ENCODE results near the gene CSNK1E. TPM values are rescaled to one million over a fixed set of nuclear protein-coding genes. Genes with fewer than 3 reads are reported as not detected.

CSNK1E gene
- total and polyA plus RNA-seq, 2 of the 4 experiments (the other 2 are of a cell fraction): 116 to 276 TPM

DNA sequence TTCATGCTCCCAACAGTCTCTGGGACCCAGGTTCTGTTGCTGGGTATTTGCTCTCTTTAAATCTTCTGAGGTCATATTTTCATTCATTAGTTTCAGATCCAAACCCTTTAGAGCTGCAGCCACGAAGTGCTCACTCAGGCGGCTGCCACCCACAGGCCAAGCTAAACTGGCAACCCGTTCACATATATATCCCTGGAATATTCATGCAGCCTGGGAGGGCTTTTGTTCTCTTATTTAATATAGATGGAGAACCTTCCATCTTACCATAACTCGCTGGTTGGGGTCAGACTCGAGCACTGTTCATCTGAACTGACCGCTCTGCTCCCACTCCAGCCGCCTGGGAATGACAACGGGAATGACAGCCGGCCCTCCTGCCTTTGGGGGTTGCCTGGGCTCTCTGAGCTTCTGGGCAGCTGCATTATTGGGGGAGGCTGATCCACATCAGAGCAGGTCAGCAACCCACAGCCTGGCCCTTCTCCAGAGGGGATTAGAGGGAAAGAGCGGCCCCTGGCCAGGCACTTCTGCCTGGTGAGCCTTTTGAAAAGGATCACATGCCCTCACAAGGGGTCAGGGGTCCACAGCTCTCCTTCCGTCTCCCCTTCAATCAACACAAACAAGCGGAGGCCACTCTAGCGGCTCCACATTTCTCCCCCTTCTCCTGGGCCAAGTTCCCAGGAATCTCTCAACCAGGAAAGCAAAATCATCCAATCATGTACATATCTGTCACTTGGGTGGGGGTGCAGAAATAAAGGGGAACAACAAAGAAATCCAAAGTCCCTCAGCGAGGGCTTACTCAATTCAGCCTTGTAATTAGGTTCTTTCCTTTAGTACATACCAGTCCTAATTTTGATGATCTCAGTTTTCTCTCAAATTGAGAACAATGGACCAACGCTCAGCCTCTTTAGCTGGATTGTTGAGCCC is 56.2 kb downstream of the CSNK1E start:
- Histone ChIP-seq H3K4me3 (ENCODE audit: insufficient read depth, low read depth, low read length) (no peak overlapping the region), H3K79me1 (ENCODE audit: low read depth in 1 of 2, low read length in 2 of 2) (peaks cover 12 to 94% of the 10 kb centered on the region in 2 experiments), H3K9me1 (ENCODE audit: insufficient read depth, low read length) (peaks cover 48% of the 10 kb centered on the region), H3K56ac (ENCODE audit: extremely low read depth, insufficient read depth, low read length) (no peak overlapping the region), H3K18ac (ENCODE audit: low read depth, low read length) (no peak overlapping the region), H4K20me1 (ENCODE audit: insufficient read depth, low read length) (peaks cover 91% of the 10 kb centered on the region), H2AK5ac (ENCODE audit: low read depth, low read length) (peak overlapping the region; percentile 73), H2BK20ac (ENCODE audit: low read depth, low read length) (no peak overlapping the region), H3K4me1 (ENCODE audit: control insufficient read depth, insufficient read depth, low read length) (peaks cover 28% of the 10 kb centered on the region), H4K91ac (ENCODE audit: insufficient read depth, low read depth, low read length) (peak overlapping the region; percentile 15; the same call in 1 of the 2 replicates), H3K23ac (ENCODE audit: low read depth, low read length) (peak overlapping the region; percentile 87), H3K9me3 (ENCODE audit: control insufficient read depth, insufficient read depth, low read length) (no peaks in the 10 kb centered on the region), H3K27ac (ENCODE audit: insufficient read depth, low read length) (peak overlapping the region; percentile 2; the same call in 1 of the 2 replicates), H3K4ac (ENCODE audit: low read depth, low read length) (peak overlapping the region; percentile 66), H3K9ac (ENCODE audit: low read depth, low read length) (0 out of 2 replicates have a peak overlapping the region, but pooled peaks have one; percentile 2), H2AFZ (replicated peaks; ENCODE audit: low read length, poor library complexity) (no peak overlapping the region), H2AK9ac (replicated peaks; ENCODE audit: low read depth, low read length, poor library complexity) (peak overlapping the region; percentile 87), H2BK5ac (ENCODE audit: low read depth, low read length, poor library complexity, severe bottlenecking) (no peak overlapping the region), H3K14ac (replicated peaks; ENCODE audit: low read depth, low read length) (no peak overlapping the region), H3K36me3 (ENCODE audit: control insufficient read depth, insufficient read depth, low read length) (peaks cover 6% of the 10 kb centered on the region), H2BK15ac (ENCODE audit: low read depth, low read length) (no peak overlapping the region), H2BK120ac (ENCODE audit: low read depth, low read length) (no peak overlapping the region; the same call in 1 of the 2 replicates), H4K5ac (ENCODE audit: low read depth, low read length) (no peak overlapping the region), H3K4me2 (ENCODE audit: low read depth, low read length) (peak overlapping the region; percentile 28; the same call in 1 of the 2 replicates), H3K27me3 (ENCODE audit: control insufficient read depth, insufficient read depth, low read length) (no peaks in the 10 kb centered on the region), H4K8ac (ENCODE audit: low read depth in 2 of 2, low read length in 2 of 2) (peak overlapping the region in 1 of 2 experiments; percentile 28; a peak in 1 of 4 replicates)
- CTCF ChIA-PET: interaction anchor here (0.8 kb wide), 1 partner anchor 83 kb away, joined by 3 read pairs; no protein-coding TSS in a partner anchor
- in situ Hi-C loops (cut with MboI; ENCODE audit: low sequenced_read_pairs) (no loop called here), dilution Hi-C loops (cut with HindIII; ENCODE audit: low sequenced_read_pairs, unreplicated experiment) (no loop called here), intact Hi-C loops (cut with micrococcal nuclease) (no loop called here)
- WGBS, 2 experiments (ENCODE audit: extremely low coverage in 2 of 2, insufficient read length in 1 of 2): 78% methylated on average over 1 of the region's 15 CpGs; no CpG with 5 or more reads in 1 of the 2 experiments
- POLR2A ChIA-PET (ENCODE audit: unreplicated experiment): no interaction called here
- ATAC-seq (ENCODE audit: low read depth) (peak; percentile 40), DNase-seq (peak; percentile 29)
- TF ChIP-seq RCOR1 (IDR thresholded peaks at IDR 0.05; ENCODE audit: insufficient replicate concordance, low read length): no peak
- no peak for TF ChIP-seq SMC3 (IDR thresholded peaks at IDR 0.05; ENCODE audit: low read depth, low read length)
- TF ChIP-seq FOS (IDR thresholded peaks at IDR 0.05; ENCODE audit: low read depth, low read length): no peak
- TF ChIP-seq CHD1 (IDR thresholded peaks at IDR 0.05; ENCODE audit: low read depth, low read length): no peak
- TF ChIP-seq, protein P1, sequence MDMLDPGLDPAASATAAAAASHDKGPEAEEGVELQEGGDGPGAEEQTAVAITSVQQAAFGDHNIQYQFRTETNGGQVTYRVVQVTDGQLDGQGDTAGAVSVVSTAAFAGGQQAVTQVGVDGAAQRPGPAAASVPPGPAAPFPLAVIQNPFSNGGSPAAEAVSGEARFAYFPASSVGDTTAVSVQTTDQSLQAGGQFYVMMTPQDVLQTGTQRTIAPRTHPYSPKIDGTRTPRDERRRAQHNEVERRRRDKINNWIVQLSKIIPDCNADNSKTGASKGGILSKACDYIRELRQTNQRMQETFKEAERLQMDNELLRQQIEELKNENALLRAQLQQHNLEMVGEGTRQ (IDR thresholded peaks at IDR 0.05; ENCODE audit: low read depth, low read length): no peak
- TF ChIP-seq RAD21 (IDR thresholded peaks at IDR 0.05; ENCODE audit: low read length): peak; percentile 32; the same call in 1 of the 2 replicates
- TF ChIP-seq MAFK (IDR thresholded peaks at IDR 0.05; ENCODE audit: low read depth, low read length): no peak
- no peak for TF ChIP-seq RFX5 (IDR thresholded peaks at IDR 0.05; ENCODE audit: low read depth, low read length)
- no peak for TF ChIP-seq BHLHE40 (IDR thresholded peaks at IDR 0.05; ENCODE audit: low read depth, low read length)
- TF ChIP-seq MXI1 (IDR thresholded peaks at IDR 0.05; ENCODE audit: borderline replicate concordance, low read depth, low read length): no peak
- TF ChIP-seq, protein P2, sequence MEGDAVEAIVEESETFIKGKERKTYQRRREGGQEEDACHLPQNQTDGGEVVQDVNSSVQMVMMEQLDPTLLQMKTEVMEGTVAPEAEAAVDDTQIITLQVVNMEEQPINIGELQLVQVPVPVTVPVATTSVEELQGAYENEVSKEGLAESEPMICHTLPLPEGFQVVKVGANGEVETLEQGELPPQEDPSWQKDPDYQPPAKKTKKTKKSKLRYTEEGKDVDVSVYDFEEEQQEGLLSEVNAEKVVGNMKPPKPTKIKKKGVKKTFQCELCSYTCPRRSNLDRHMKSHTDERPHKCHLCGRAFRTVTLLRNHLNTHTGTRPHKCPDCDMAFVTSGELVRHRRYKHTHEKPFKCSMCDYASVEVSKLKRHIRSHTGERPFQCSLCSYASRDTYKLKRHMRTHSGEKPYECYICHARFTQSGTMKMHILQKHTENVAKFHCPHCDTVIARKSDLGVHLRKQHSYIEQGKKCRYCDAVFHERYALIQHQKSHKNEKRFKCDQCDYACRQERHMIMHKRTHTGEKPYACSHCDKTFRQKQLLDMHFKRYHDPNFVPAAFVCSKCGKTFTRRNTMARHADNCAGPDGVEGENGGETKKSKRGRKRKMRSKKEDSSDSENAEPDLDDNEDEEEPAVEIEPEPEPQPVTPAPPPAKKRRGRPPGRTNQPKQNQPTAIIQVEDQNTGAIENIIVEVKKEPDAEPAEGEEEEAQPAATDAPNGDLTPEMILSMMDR (conservative IDR thresholded peaks at IDR 0.05; ENCODE audit: low read depth, low read length): peak; percentile 25
- BruUV-seq (replicated peaks): no TSS peak

Measured in IMR-90 (cell line).